GM23248 (cell line): ENCODE results near the gene BCL2A1. TPM values are rescaled to one million over a fixed set of nuclear protein-coding genes. Genes with fewer than 3 reads are reported as not detected.
"Not testable (repeated sequence)": the region's sequence is repeated elsewhere in the genome, so short reads cannot be mapped to it uniquely, and the experiment has no call there.

ENCODE experiments used
- DNase-seq: peaks from one replicate; pipeline ENCODE4 v3.0.0-alpha.2; 2015
- H2AFZ ChIP-seq: fragments of 200-600 bp; sonication (generic); 2 replicates; pipeline ENCODE4 v1.6.1; 2016; ENCODE audit warnings: antibody characterized with exemption
- H3F3A ChIP-seq: fragments of 200-600 bp; sonication (generic); 2 replicates; pipeline ENCODE4 v1.6.1; 2016; ENCODE audit warnings: mild to moderate bottlenecking, antibody characterized with exemption, mixed run types; ENCODE audit not compliant: insufficient read depth
- H3K27ac ChIP-seq: fragments of 200-600 bp; sonication (generic); 2 replicates; pipeline ENCODE4 v1.5.1; 2016; ENCODE audit warnings: mild to moderate bottlenecking
- H3K27me3 ChIP-seq: fragments of 200-600 bp; sonication (generic); replicated peaks from 2 replicates; pipeline ENCODE4 v1.6.1; 2016; ENCODE audit warnings: mild to moderate bottlenecking; ENCODE audit not compliant: insufficient read depth
- H3K36me3 ChIP-seq: fragments of 200-600 bp; sonication (generic); 2 replicates; pipeline ENCODE4 v1.6.1; 2016; ENCODE audit warnings: low read depth, mild to moderate bottlenecking
- H3K4me1 ChIP-seq: fragments of 200-600 bp; sonication (generic); 2 replicates; pipeline ENCODE4 v1.6.1; 2016; ENCODE audit warnings: mild to moderate bottlenecking; ENCODE audit not compliant: insufficient read depth
- H3K4me2 ChIP-seq: fragments of 200-600 bp; sonication (generic); one replicate; pipeline ENCODE4 v1.6.1; 2016; ENCODE audit warnings: mild to moderate bottlenecking; ENCODE audit not compliant: unreplicated experiment
- H3K4me3 ChIP-seq: fragments of 200-600 bp; sonication (generic); 2 replicates; pipeline ENCODE4 v1.5.1; 2016; ENCODE audit warnings: mild to moderate bottlenecking
- H3K79me2 ChIP-seq: fragments of 200-600 bp; sonication (generic); 2 replicates; pipeline ENCODE4 v1.6.1; 2016; ENCODE audit warnings: mild to moderate bottlenecking; ENCODE audit not compliant: insufficient read depth
- H3K9ac ChIP-seq: fragments of 200-600 bp; sonication (generic); 2 replicates; pipeline ENCODE4 v1.6.1; 2016; ENCODE audit warnings: mild to moderate bottlenecking
- H3K9me2 ChIP-seq: fragments of 200-600 bp; sonication (generic); 2 replicates; pipeline ENCODE4 v1.6.1; 2016; ENCODE audit warnings: mixed run types, mild to moderate bottlenecking, moderate library complexity; ENCODE audit not compliant: insufficient read depth
- H3K9me3 ChIP-seq: fragments of 200-600 bp; sonication (generic); one replicate; pipeline ENCODE4 v1.6.1; 2017; ENCODE audit warnings: low read depth
- H4K20me1 ChIP-seq: fragments of 200-600 bp; sonication (generic); 2 replicates; pipeline ENCODE4 v1.6.0; 2016; ENCODE audit not compliant: insufficient read depth
- EZH2 ChIP-seq: fragments of 200-600 bp; sonication (generic); IDR thresholded peaks from 2 replicates; pipeline ENCODE4 v1.6.1; 2018; ENCODE audit warnings: antibody characterized with exemption, mild to moderate bottlenecking; ENCODE audit not compliant: insufficient read depth, poor library complexity, severe bottlenecking
- EZH2phosphoT487 ChIP-seq: fragments of 200-600 bp; sonication (generic); IDR thresholded peaks from 2 replicates; pipeline ENCODE4 v1.6.1; 2018; ENCODE audit warnings: antibody characterized with exemption, moderate library complexity, mild to moderate bottlenecking, low read depth; ENCODE audit not compliant: insufficient read depth
- WGBS, 2 experiments: methylation state at CpG; one replicate each; pipeline ENCODE4 v1.1.6; 2015 to 2017; ENCODE audit warnings: low lambda C conversion rate in 2 of 2, low coverage in 1 of 2; ENCODE audit errors: missing lambda C conversion rate in 2 of 2; 5-methylcytosine and 5-hydroxymethylcytosine counted together
- in situ Hi-C: fragments of 300-500 bp; cut with MboI; formaldehyde crosslinking; loops from 2 replicates; pipeline ENCODE4 v1.15.0; 2020
- polyA plus RNA-seq: library from polyadenylated mRNA; unstranded; fragments of >200 nt; fragmentation: Nextera tagmentation; extraction: Ambion mirVana; gene quantifications from 2 replicates; pipeline ENCODE4 v1.2.1, GENCODE V29; 2016
- total RNA-seq: library from RNA; depleted of rRNA; stranded (reverse); fragments of >200 nt; shearing (Covaris generic); gene quantifications from 2 replicates; pipeline ENCODE4 v1.2.3, GENCODE V29; 2014

The BCL2A1 gene
- total and polyA plus RNA-seq, 2 experiments from 2014 or later: 1.0 TPM; not detected in 1

GRCh38 chr15:79919749-79920511 is 51.1 kb downstream of the BCL2A1 start:
- Histone ChIP-seq H3K4me2 (no peak overlapping the region), H4K20me1 (no peaks in the 10 kb centered on the region), H3K36me3 (peaks cover 28% of the 10 kb centered on the region), H3K79me2 (peaks cover 55% of the 10 kb centered on the region), H3K9ac (no peak overlapping the region), H3K27ac (no peak overlapping the region), H3K27me3 (no peaks in the 10 kb centered on the region), H3F3A (peaks cover 13% of the 10 kb centered on the region), H3K4me1 (no peaks in the 10 kb centered on the region), H3K9me3 (peaks cover 7% of the 10 kb centered on the region), H3K9me2 (no peaks in the 10 kb centered on the region), H2AFZ (no peak overlapping the region), H3K4me3 (no peak overlapping the region)
- in situ Hi-C loops: no loop called here
- DNase-seq: no peak
- TF ChIP-seq EZH2phosphoT487: no peak
- TF ChIP-seq EZH2: no peak
- 94 to 95% methylated on average over 8 to 12 of the region's 12 CpGs for WGBS, 2 experiments

- H2AFZ ChIP-seq: no peak overlapping the region
- TF ChIP-seq EZH2 (no peak), EZH2phosphoT487 (no peak)
- H4K20me1 ChIP-seq: no peaks in the 10 kb centered on the region
- in situ Hi-C loops: no loop called here
- no peak for DNase-seq
- no peak overlapping the region for H3K4me2 ChIP-seq
- peaks cover 55% of the 10 kb centered on the region for H3K79me2 ChIP-seq
- peaks cover 35% of the 10 kb centered on the region for H3K36me3 ChIP-seq
- H3K27ac ChIP-seq: no peak overlapping the region
- H3K9ac ChIP-seq: no peak overlapping the region
- H3K9me3 ChIP-seq: peaks cover 7% of the 10 kb centered on the region
- H3K9me2 ChIP-seq: no peaks in the 10 kb centered on the region
- H3F3A ChIP-seq: peaks cover 13% of the 10 kb centered on the region
- WGBS, 2 experiments: 93% methylated on average over 26 to 27 of the region's 27 CpGs
- no peaks in the 10 kb centered on the region for H3K27me3 ChIP-seq
- H3K4me3 ChIP-seq: no peak overlapping the region
- H3K4me1 ChIP-seq: no peaks in the 10 kb centered on the region
Measured at GRCh38 chr15:79919090-79919748, 51.8 kb downstream of the BCL2A1 start.

DNA sequence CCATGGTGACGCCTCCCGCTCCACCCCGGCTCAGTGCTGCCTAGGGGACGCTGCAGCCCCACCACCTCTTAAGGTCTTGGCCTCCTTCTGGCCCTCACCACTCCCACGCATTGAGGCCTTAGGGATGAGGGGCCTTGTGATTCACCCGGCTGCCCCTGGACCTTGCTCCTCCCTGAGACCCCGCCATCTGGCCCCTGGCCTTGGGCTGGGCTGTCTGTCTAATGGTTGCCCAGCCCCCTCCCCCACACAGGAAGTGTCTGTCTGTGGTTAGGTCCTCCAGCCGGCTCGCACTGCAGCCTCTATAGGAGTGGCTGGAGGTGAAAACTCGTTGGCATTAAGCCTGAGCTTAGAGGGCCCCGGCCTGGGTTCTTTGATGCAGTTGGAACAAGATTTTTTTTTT is 52.7 kb downstream of the BCL2A1 start:
- 95 to 96% methylated on average over 11 of the region's 11 CpGs for WGBS, 2 experiments
- H3K36me3 ChIP-seq: peaks cover 37% of the 10 kb centered on the region
- peaks cover 13% of the 10 kb centered on the region for H3F3A ChIP-seq
- no peak overlapping the region for H3K9ac ChIP-seq
- peaks cover 61% of the 10 kb centered on the region for H3K79me2 ChIP-seq
- DNase-seq: no peak
- no peak overlapping the region for H3K27ac ChIP-seq
- no peak overlapping the region for H3K4me2 ChIP-seq
- peaks cover 7% of the 10 kb centered on the region for H3K9me3 ChIP-seq
- in situ Hi-C loops: no loop called here
- no peaks in the 10 kb centered on the region for H3K4me1 ChIP-seq
- H3K9me2 ChIP-seq: no peaks in the 10 kb centered on the region
- TF ChIP-seq EZH2phosphoT487 (no peak), EZH2 (no peak)
- H4K20me1 ChIP-seq: no peaks in the 10 kb centered on the region
- no peak overlapping the region for H2AFZ ChIP-seq
- no peak overlapping the region for H3K4me3 ChIP-seq
- no peaks in the 10 kb centered on the region for H3K27me3 ChIP-seq

- Histone ChIP-seq H3F3A (peaks cover 13% of the 10 kb centered on the region), H3K9ac (no peak overlapping the region), H3K36me3 (peaks cover 37% of the 10 kb centered on the region), H3K4me3 (no peak overlapping the region), H2AFZ (no peak overlapping the region), H3K79me2 (peaks cover 50% of the 10 kb centered on the region), H3K9me2 (no peaks in the 10 kb centered on the region), H3K27ac (no peak overlapping the region), H3K27me3 (no peaks in the 10 kb centered on the region), H3K9me3 (peaks cover 7% of the 10 kb centered on the region), H4K20me1 (no peaks in the 10 kb centered on the region), H3K4me2 (no peak overlapping the region), H3K4me1 (no peaks in the 10 kb centered on the region)
- no peak for DNase-seq
- in situ Hi-C loops: no loop called here
- no peak for TF ChIP-seq EZH2phosphoT487
- no peak for TF ChIP-seq EZH2
- WGBS, 2 experiments: 78 to 83% methylated on average over 3 of the region's 3 CpGs
Measured at GRCh38 chr15:79916502-79917132, 54.4 kb downstream of the BCL2A1 start.

DNA sequence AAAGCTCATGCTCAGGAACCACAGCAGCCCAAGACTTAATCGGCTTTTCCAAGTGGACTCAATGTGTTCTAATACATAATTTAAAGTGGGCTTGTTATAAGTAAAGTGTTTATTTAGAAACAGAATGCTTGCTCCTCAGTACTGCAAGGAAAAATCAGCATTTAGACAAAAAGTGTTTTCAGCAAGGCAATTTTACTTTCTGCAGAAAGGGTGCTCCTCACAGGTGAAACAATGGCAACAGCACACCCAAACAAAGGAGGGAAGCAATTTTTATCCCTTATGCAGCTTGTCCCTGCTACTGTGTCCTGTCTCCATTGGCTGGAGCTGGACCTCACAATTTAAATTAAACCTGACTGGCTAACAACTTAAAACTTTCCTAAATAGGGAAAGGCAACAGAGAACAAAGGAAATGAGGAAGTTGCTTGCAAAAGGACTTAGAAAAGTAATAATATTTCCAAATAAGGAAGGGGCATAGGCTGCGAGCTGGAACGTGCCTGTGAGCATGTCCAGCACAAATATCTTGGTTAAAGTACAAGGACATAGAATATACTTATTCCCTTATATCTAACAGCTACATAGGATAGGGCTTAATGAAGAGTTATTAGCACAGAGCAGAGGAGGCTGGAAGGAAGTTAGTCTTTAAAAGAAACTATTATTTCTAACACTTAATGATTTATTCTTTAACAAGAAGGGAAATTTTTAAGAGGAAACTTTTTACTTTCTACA is 55.1 kb downstream of the BCL2A1 start:
- H3K27me3 ChIP-seq, H3K9ac ChIP-seq, H3K4me2 ChIP-seq, H3K9me3 ChIP-seq, DNase-seq, H2AFZ ChIP-seq, H4K20me1 ChIP-seq, H3K4me3 ChIP-seq, H3K4me1 ChIP-seq, in situ Hi-C loops, H3K9me2 ChIP-seq, H3K27ac ChIP-seq: not testable (repeated sequence)
- Histone ChIP-seq H3F3A (peaks cover 13% of the 10 kb centered on the region), H3K36me3 (peaks cover 37% of the 10 kb centered on the region), H3K79me2 (peaks cover 45% of the 10 kb centered on the region)
- 84 to 89% methylated on average over 3 of the region's 3 CpGs for WGBS, 2 experiments
